ENCODE results near the gene PPP2R1B. TPM values are rescaled to one million over a fixed set of nuclear protein-coding genes. Genes with fewer than 3 reads are reported as not detected.

The PPP2R1B gene
- total RNA-seq, 1 experiment from 2014 or later = 105 TPM

GRCh38 chr11:111707691-111708067, 58.5 kb downstream of the PPP2R1B start:
- no peak overlapping the region for H3K18ac ChIP-seq (ENCODE audit: insufficient read length, low read depth, low read length)
- no peak overlapping the region for H3K56ac ChIP-seq (ENCODE audit: insufficient read length, low read depth, low read length)
- Mint-ChIP-seq H3K36me3 (ENCODE audit: insufficient read depth in 1 of 3, low read depth in 3 of 3) (peaks cover 2 to 15% (median 15%) of the 10 kb centered on the region in 3 experiments; a peak in 5 of 7 replicates), H3K27ac (no peak overlapping the region), H3K9me3 (no peaks in the 10 kb centered on the region), H3K4me3 (no peak overlapping the region), H3K4me1 (no peaks in the 10 kb centered on the region), H3K27me3 (ENCODE audit: low read depth) (no peaks in the 10 kb centered on the region)
- H3K79me1 ChIP-seq (ENCODE audit: insufficient read depth, low read depth, low read length, poor library complexity, severe bottlenecking) = no peaks in the 10 kb centered on the region
- H2BK20ac ChIP-seq (ENCODE audit: low read depth, low read length, poor library complexity, severe bottlenecking) = no peak overlapping the region
- no peak overlapping the region for H2BK120ac ChIP-seq (ENCODE audit: low read depth, low read length, poor library complexity, severe bottlenecking)
- H3K9ac ChIP-seq (ENCODE audit: extremely low read depth, insufficient read length, low read length) = no peak overlapping the region
- H3K23me2 ChIP-seq (ENCODE audit: insufficient read length, low read depth, low read length, poor library complexity, severe bottlenecking) = no peaks in the 10 kb centered on the region
- no peaks in the 10 kb centered on the region for H3K4me1 ChIP-seq (ENCODE audit: insufficient read depth, low read length)
- H2BK12ac ChIP-seq (ENCODE audit: insufficient read length, low read depth, low read length) = no peak overlapping the region
- no peaks in the 10 kb centered on the region for H4K20me1 ChIP-seq (ENCODE audit: control insufficient read depth, insufficient read depth, insufficient read length)
- no peak overlapping the region for H2BK15ac ChIP-seq (ENCODE audit: low read depth, low read length)
- no peak overlapping the region for H4K8ac ChIP-seq (replicated peaks; ENCODE audit: insufficient read length, low read depth, low read length)
- no peaks in the 10 kb centered on the region for H3K9me3 ChIP-seq (ENCODE audit: control insufficient read depth, low read depth, low read length)
- H4K5ac ChIP-seq (ENCODE audit: insufficient read length, low read depth, low read length) = no peak overlapping the region
- no peak overlapping the region for H3K23ac ChIP-seq (ENCODE audit: insufficient read length, low read depth, low read length)
- no peaks in the 10 kb centered on the region for H3K79me2 ChIP-seq (ENCODE audit: insufficient read depth, low read length)
- no peak for TF ChIP-seq CTCF (conservative IDR thresholded peaks at IDR 0.05)
- H3K4ac ChIP-seq (ENCODE audit: low read depth, low read length) = no peak overlapping the region
- DNase-seq = no peak
- WGBS (ENCODE audit: extremely low coverage, insufficient read length, low lambda C conversion rate) = no CpG with 5 or more reads among the region's 5 CpGs
- H3K4me2 ChIP-seq (ENCODE audit: insufficient read depth, insufficient read length, low read length) = no peak overlapping the region
- no peak overlapping the region for H3K27ac ChIP-seq (ENCODE audit: insufficient read length, low read depth, low read length)
- no peaks in the 10 kb centered on the region for H3K27me3 ChIP-seq (ENCODE audit: insufficient read depth, low read length)
- no peak overlapping the region for H3T11ph ChIP-seq (ENCODE audit: low read length)
- no peak overlapping the region for H4K91ac ChIP-seq (ENCODE audit: insufficient read length, low read depth, low read length)
- H2AFZ ChIP-seq (ENCODE audit: low read length) = no peak overlapping the region
- no peak overlapping the region for H2AK5ac ChIP-seq (ENCODE audit: insufficient read length, low read length)
- H3K14ac ChIP-seq (ENCODE audit: insufficient read depth, low read length) = no peak overlapping the region
- H2BK5ac ChIP-seq (ENCODE audit: insufficient read length, low read length) = no peak overlapping the region
